Medulla oblongata (tissue), 1 donor: ENCODE data around the gene HAGHL.
"Not testable (repeated sequence)": the region's sequence is repeated elsewhere in the genome, so short reads cannot be mapped to it uniquely, and the experiment has no call there.

Experiments used
- DNase-seq: peaks from one replicate; pipeline ENCODE4 v3.0.0-alpha.2; 2015; ENCODE audit errors: extremely low spot score

Gene HAGHL

DNA sequence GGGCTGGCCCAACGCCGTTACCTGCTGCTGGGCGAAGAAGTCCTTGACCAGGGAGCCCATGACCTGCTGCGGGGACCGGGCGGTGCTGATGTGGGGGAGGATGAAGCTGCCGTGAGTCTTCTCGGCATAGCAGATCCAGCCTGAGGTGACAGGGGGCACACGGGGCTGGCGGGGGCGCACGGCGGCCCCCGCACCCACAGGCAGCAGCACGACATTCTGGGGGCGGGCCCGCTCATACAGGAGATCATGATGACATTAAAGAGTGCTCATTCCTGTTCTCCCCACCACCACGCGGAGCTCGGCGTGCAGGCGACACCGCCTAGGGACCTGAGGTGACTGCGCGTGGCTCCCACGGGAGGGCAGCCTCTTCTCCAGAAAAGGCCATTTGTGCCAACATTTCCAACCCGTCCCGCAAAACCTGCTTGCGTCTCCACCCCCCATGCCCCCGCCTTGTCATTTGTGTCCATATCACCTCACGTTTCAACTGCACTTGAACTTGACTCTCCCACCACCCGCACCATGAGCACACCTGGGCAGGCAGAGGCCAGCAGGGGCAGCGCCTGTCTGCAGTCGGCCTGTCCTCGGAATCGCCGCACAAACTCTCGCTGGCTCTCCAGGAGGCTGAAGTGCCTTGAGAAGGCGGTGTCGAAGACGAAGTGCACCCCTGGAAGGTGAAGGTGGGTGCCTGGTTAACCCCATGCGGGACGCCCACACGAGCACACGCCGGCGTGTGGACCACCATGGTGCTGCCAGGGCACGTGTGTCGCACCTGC, 7.5 kb downstream of the HAGHL start:
- no peak for DNase-seq

DNA sequence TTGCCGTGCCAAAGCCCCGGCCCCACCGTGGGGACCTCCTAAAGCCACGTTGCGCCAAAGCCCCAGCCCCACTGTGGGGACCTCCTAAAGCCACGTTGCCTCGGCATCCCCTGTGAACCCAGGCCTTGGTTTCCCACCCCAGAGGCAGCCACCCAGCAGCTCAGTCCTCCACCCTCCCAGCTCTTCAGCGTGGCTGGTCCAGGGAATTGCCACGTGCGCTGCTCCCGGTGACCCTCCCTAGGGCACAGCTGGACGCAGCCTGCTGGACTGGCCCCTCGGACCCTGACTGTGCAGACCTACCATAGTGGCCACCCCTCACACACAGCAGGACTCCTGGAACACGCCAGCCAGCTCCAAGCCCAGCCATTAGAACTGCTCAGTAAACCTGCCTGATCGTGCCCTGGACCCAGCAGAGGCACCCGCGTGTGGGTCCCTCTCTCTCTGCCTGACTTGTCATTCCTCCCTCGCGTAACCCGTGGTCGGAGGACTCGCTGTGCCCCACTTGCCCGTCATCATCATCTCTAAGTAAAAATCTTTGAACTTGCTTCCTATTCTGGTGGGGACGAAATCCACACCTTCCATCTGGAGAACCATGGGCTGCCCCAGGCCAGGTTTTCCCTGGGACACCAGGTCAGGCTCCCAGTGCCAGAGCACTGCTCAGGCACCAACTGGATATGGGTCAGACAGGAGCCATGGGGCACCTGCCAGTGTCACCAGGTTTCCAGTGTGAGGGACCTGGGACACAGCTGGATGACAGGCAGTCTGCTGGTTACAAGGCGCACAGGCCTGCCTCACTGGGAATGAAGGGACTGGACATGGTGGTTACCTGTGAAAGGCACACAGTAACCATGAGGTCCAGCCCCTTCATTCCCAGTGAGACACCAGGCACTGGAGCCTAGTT, 8.3 kb downstream of the HAGHL start:
- no peak for DNase-seq

DNA sequence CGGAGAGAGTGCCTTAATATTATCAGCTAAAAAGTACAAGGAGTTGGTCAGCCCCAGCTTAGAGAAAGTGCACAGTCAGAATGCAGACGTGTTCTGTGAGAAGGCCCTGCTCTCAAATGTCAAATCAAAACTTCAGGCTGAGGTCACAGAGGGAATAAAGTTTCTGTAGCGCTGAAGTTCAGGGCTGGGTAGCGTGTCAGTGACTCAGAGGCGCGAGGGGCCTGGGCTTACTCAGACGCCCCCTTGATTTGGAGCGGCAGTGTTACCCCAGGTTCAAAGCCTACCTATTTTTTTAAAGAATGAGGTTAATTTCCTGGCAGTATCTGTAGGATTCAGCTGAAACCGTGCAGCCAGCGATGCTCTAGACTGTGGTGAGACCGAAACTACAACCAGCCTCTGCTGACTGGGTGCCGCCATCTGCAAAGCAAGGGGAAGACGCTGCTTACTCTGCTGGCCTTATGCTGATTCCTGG, 9.1 kb downstream of the HAGHL start:
- DNase-seq = no peak

DNA sequence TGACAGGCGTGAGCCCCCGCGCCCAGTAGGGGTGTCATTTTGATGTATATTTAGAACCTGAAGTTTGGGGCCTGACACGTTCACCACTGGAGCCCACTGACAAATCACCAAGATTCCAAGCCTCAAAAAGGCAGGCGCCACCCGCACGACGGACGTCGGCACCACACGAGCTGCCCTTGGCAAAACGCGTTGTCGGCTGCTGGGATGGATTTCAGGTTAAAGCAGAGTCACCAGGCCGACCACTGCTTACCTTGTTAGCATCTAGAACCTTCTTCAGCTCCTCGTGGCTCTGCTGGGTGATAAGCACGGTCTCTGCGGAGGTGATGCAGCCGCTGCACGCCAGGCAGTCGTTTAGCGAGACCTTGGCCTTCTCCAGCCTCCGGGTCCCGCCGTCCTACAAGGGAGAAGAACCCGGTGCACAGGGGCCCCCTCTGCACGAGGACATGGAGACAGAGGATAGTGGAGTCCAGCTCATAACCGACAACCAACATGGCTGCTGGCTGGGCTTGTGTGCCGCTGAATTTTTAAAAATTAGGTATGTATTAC, 10.1 kb downstream of the HAGHL start:
- DNase-seq = no peak

DNA sequence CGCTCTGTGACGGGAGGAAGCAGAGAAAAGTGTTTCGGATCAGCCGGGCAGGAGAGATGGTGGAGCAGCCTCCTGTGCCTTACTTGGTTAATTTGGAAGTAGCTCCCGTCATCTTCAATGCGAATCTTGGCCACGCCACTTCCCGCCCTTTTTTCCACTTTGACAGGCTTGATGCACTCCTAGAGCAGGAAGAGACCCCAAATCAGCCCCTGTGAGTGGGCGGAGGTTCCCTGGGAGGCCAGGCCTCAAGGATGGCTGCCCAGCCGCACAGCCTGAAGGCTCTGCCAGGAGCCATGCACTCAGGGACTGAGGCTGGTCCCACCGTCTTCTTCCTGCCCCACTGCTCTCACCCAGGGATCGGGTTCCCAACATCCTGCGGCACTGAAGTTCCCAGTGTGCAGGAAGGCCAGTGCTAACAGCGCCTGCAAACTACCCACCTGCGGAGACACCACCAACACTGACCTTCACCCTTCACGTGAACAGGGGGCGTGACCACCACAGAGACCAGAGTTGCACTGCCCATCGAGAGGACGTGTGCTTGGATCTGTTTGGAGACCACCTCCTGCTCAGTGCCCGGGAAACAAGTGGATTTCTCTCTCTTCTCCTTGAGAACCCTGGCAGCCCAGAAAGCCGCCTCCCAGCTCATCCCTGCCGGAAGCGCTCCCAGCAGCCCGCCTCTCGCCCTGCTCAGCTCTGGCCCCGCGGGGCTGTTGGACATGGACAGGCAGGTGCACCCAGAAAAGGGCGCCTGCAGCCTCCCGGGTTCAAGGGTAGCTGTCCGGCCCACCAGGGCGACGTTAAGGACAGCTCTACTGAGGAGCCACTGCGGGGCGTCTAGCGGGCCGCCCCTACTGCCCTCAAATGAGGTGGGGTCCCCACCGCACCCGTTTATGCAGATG, 12.9 kb downstream of the HAGHL start:
- no peak for DNase-seq

DNA sequence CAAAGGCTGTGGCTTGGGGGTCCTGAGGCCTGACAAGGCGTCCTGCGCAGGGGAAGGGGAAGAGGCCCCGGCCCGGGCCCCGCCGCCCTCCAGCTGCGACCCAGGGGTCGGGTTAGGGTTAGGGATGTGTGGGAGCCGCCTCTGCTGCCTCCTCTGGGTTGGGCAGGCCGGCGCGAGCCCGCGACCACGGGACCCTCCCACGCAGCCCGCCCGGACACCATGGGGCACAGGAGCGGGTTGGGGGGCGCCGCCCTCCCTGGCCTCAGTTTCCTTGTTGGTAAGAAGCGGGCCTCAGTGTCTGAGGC, 13.5 kb downstream of the HAGHL start:
- DNase-seq = no peak

GRCh38 chr16:740764-741505, 14.0 kb downstream of the HAGHL start, which contains the start of gene CIAO3:
Gene CIAO3 (minus strand): TSS chr16:740997. CDS start chr16:740985, 12 bp downstream.
- DNase-seq = peak; percentile 82

DNA sequence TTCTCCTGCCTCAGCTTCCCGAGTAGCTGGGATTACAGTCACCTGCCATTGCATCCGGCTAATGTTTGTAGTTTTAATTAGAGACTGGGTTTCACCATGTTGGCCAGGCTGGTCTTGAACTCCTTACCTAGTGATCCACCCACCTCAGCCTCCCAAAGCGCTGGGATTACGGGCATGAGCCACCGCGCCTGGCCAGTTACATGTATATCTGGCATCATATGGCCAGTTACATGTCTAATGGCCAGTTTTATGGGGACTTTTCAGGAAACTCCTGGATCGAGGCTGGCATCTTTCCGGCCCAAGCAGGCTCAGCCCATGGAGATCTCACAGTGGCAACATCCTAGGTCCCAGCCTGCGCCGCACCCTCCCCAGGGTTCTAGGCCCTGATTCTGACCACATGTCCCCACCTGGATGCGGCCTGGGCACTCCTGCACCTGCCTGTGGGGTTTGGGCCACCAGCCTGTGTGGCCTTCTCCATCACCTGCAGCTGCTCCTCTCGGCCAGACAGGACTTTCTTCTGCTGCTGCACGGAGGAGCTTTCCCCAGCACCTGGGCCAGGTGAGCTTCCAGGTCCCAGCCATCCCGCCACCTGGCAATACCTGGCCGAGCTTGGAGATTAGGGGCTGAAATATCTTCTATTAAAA, 15.2 kb downstream of the HAGHL start:
- DNase-seq = no peak

DNA sequence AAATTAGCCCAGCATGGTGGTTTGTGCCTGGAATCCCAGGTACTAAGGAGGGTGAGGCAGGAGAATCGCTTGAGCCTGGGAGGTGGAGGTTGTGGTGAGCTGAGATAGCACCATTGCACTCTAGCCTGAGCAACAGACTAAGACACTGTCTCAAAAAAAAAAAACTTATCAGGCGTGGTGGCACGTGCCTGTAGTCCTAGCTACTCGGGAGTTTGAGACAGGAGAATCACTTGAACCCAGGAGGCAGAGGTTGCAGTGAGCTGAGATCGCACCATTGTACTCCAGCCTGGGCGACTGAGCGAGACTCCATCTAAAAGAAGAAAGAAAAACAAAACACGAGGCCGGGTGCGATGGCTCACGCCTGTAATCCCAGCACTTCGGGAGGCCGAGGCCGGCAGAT, 16.0 kb downstream of the HAGHL start:
- DNase-seq = not testable (repeated sequence)

DNA sequence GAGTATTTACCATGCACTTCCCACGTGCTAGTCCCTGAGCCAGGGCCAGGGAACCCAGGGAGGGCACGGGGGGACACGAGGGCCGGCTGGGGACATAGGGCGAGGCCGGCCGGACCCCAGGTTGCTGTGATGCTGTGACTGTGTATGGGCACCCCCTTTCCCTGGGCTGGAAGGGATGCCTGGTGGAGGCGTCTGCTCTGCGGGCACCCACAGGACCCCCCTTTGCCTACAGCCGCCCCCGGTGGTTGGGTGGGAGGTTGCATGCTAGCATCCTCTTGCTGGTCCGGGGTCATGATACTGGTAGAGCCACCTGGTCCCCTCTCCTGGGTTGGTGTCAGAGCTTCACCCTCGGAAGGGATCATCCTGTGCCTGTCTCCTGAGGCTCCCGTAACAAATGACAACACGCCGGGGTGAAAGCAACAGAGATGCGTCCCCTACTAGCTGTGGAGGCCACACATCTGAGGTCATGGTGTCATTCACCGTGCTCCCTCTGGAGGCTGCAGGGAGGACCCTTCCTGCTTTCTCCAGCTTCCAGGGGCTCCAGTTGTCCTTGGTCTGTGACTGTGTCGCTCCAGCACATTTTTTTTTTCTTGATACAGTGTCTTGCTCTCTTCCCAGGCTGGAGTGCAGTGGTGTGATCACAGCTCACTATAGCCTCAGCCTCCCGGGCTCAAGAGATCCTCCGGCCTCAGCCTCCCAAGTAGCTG, 17.0 kb downstream of the HAGHL start:
- no peak for DNase-seq

- no peak for DNase-seq
These were observed 18.8 kb downstream of the HAGHL start for GRCh38 chr16:745739-746138.

- DNase-seq = no peak
These were observed 19.7 kb downstream of the HAGHL start for GRCh38 chr16:746637-747036.

DNA sequence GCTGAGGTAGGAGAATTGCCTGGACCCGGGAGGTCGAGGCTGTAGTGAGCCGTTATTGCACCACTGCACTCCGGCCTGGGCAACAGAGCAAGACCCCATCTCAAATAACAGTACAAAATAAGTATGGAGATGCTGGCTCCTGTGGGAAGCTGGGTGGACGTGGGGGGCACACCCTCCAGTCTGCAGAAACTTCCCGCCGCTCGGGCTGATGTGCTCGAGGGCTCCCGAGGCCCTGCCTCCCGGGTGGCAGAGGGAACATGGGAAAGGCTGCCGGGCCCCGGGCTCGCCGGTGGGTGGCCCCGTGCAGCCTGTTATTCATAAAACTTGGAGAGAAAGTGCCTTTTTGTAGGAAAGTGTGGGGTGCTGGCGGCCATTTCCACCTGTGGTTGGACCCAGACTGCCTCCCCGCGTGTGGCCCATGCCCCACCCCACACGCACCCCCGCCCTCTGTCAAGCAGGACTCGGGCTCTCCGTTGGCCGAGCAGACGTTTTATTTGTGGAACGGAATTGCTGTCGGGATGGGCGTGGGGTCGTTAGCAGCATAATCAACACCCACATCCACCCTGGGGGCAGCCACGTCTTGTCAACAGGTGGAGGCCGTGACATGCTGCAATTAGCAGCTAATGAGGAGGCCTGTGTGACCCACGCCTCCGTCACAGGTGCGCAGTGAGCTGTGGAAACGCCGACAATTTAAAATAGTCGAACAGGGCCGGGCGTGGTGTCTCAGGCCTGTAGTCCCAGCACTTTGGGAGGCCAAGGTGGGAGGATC, 21.3 kb downstream of the HAGHL start:
- DNase-seq = no peak

GRCh38 chr16:749010-749409, 22.1 kb downstream of the HAGHL start:
- no peak for DNase-seq

DNA sequence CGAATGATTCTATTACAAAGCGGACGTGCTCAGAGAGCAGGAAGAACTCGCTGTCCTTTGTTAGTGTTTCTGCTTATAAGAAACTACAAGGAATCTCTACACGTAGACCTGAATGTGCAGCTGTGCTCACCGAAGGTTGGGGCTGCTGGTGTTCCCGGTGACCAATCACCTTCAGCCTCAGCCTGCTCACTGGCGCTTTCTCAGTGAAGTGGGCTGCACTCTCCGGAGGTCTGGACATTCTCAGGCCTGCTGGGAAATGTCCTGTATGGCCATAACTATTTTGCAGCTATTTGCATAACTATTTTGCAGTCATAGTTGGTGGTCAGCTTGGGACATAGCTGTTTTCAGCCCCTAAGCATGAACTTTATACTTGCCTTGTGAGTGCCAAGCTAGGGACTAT, 23.6 kb downstream of the HAGHL start:
- no peak for DNase-seq

DNA sequence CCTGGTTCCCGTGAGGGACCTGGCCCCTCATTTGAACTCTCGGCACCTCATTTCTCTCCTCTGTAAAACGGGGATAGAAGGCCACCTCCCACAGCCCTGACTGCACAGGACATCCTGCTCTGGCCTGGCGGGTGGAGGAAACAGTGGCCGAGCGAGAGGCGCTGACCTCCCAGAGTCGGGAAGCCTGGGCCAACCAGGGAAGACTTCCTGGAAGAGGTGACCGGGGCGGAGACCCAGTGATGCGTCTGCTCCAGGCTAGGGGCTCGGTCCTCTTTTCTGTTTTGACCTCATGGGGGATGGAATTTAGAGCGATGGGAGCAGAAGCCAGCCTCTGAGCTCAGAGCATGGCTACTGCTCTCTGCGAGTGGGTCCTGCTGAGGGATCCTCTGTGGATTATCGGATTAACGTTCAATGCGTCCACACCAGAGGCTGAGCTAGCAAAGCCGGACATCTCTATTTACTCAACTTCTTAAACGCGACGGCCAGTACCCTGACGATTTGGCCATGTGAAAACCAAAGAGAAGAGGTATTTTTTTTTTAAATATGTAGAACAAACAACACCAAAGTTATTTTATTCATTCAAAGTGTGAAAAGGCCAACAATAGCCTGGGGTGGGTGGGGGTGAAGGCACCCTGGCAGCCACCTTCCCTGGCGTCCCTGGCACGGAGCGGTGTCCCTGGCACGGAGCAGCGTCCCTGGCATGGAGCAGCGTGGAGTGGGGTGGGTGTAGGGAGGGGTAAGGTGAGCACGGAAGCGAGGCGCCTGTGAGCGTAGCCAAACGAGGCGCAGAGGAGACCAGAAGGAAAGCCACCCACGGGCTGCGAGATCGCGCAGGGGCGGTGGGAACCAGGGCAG, 24.5 kb downstream of the HAGHL start:
- DNase-seq = no peak

DNA sequence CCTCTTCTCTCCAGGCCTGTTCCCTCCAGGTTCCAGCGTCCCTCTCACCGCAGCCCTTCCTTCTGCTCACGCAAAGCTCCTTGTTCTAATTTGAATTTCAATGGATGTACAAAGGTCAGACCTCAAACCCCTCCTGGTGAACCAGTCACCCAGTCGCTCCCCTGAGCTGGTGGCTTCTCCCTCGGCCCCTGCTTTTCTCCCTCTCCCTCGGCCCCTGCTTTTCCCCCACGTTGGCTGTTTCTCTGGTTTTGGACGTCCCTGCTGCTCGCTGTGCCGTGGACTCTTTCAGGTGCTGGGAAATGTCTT, 25.1 kb downstream of the HAGHL start:
- no peak for DNase-seq

DNA sequence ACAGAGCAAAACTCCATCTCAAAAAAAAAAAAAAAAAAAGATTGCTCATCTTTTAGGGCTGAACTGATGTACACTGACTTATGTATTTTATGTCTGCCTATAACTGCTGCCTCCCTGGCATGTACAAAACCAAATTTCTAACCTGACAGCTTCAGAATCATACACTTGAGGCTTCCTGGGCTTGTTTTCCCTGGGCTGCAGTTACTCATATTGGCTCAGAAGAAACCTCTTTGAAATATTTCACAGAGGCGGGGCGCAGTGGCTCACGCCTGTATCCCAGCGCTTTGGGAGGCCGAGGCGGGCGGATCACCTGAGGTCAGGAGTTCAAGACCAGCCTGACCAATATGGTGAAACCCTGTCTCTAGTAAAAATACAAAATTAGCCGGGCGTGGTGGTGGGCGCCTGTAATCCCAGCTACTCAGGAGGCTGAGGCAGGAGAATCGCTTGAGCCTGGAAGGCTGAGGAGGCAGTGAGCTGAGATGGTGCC, 27.3 kb downstream of the HAGHL start:
- not testable (repeated sequence) for DNase-seq
